H9 (cell line): Measurements from ENCODE around the gene SCN4A. TPM values are rescaled to one million over a fixed set of nuclear protein-coding genes. Genes with fewer than 3 reads are reported as not detected.
"Not testable (repeated sequence)": the region's sequence is repeated elsewhere in the genome, so short reads cannot be mapped to it uniquely, and the experiment has no call there.

Source experiments
- DNase-seq: peaks from one replicate; pipeline ENCODE4 v3.0.0-alpha.2; 2017
- H2AFZ ChIP-seq: one replicate; pipeline ENCODE4 v1.6.1; 2013; ENCODE audit warnings: mild to moderate bottlenecking, low read length, control low read depth, moderate library complexity
- H2AK5ac ChIP-seq: 2 replicates; pipeline ENCODE4 v1.6.1; 2013; ENCODE audit warnings: low read length, control low read depth, mixed read lengths; ENCODE audit not compliant: insufficient read length
- H2BK120ac ChIP-seq: one replicate; pipeline ENCODE4 v1.6.1; 2013; ENCODE audit warnings: low read depth, mild to moderate bottlenecking, low read length, control low read depth, inconsistent platforms; ENCODE audit not compliant: poor library complexity, severe bottlenecking
- H2BK12ac ChIP-seq: 2 replicates; pipeline ENCODE4 v1.6.1; 2013; ENCODE audit warnings: low read length, control low read depth, mixed read lengths, low read depth; ENCODE audit not compliant: insufficient read length
- H2BK15ac ChIP-seq: 2 replicates; pipeline ENCODE4 v1.6.1; 2013; ENCODE audit warnings: low read depth, low read length, control low read depth
- H2BK20ac ChIP-seq: one replicate; pipeline ENCODE4 v1.6.1; 2013; ENCODE audit warnings: low read depth, mild to moderate bottlenecking, low read length, control low read depth, inconsistent platforms; ENCODE audit not compliant: poor library complexity, severe bottlenecking
- H2BK5ac ChIP-seq: 2 replicates; pipeline ENCODE4 v1.6.1; 2013; ENCODE audit warnings: low read length, control low read depth, mixed read lengths; ENCODE audit not compliant: insufficient read length
- H3K14ac ChIP-seq: 2 replicates; pipeline ENCODE4 v1.6.1; 2013; ENCODE audit warnings: low read length, control low read depth; ENCODE audit not compliant: insufficient read depth
- H3K18ac ChIP-seq: 2 replicates; pipeline ENCODE4 v1.6.1; 2013; ENCODE audit warnings: low read depth, mild to moderate bottlenecking, mixed read lengths, low read length, control low read depth; ENCODE audit not compliant: insufficient read length
- H3K23ac ChIP-seq: 2 replicates; pipeline ENCODE4 v1.6.1; 2013; ENCODE audit warnings: low read length, control low read depth, mixed read lengths, low read depth; ENCODE audit not compliant: insufficient read length
- H3K23me2 ChIP-seq: 2 replicates; pipeline ENCODE4 v1.6.1; 2013; ENCODE audit warnings: low read depth, mild to moderate bottlenecking, mixed read lengths, low read length, control low read depth; ENCODE audit not compliant: insufficient read length, poor library complexity, severe bottlenecking
- H3K27ac ChIP-seq: 2 replicates; pipeline ENCODE4 v1.5.1; 2013; ENCODE audit warnings: low read length, control low read depth, mixed read lengths, low read depth; ENCODE audit not compliant: insufficient read length
- H3K27me3 ChIP-seq: 2 replicates; pipeline ENCODE4 v1.6.1; 2013; ENCODE audit warnings: low read length, control low read depth, inconsistent platforms; ENCODE audit not compliant: insufficient read depth
- H3K4ac ChIP-seq: 2 replicates; pipeline ENCODE4 v1.6.1; 2013; ENCODE audit warnings: low read depth, mild to moderate bottlenecking, control low read depth, inconsistent platforms, low read length, moderate library complexity
- H3K4me1 ChIP-seq: 2 replicates; pipeline ENCODE4 v1.6.1; 2013; ENCODE audit warnings: low read length, control low read depth, inconsistent platforms; ENCODE audit not compliant: insufficient read depth
- H3K4me2 ChIP-seq: 2 replicates; pipeline ENCODE4 v1.6.1; 2013; ENCODE audit warnings: low read length, control low read depth, mixed read lengths; ENCODE audit not compliant: insufficient read length, insufficient read depth
- H3K56ac ChIP-seq: 2 replicates; pipeline ENCODE4 v1.6.1; 2013; ENCODE audit warnings: low read depth, mild to moderate bottlenecking, mixed read lengths, low read length, control low read depth; ENCODE audit not compliant: insufficient read length
- H3K79me1 ChIP-seq: 2 replicates; pipeline ENCODE4 v1.6.1; 2013; ENCODE audit warnings: low read depth, mild to moderate bottlenecking, moderate library complexity, low read length, control low read depth, inconsistent platforms; ENCODE audit not compliant: insufficient read depth, poor library complexity, severe bottlenecking
- H3K79me2 ChIP-seq: 2 replicates; pipeline ENCODE4 v1.6.1; 2013; ENCODE audit warnings: low read length, control low read depth, inconsistent platforms; ENCODE audit not compliant: insufficient read depth
- H3K9ac ChIP-seq: 2 replicates; pipeline ENCODE4 v1.6.1; 2013; ENCODE audit warnings: low read length, control low read depth, mixed read lengths; ENCODE audit not compliant: insufficient read length; ENCODE audit errors: extremely low read depth
- H3K9me3 ChIP-seq: one replicate; pipeline ENCODE4 v1.6.1; 2013; ENCODE audit warnings: low read depth, low read length, inconsistent platforms; ENCODE audit not compliant: control insufficient read depth
- H3T11ph ChIP-seq: one replicate; pipeline ENCODE4 v1.6.1; 2013; ENCODE audit warnings: mild to moderate bottlenecking, low read length, control low read depth, inconsistent platforms
- H4K20me1 ChIP-seq: one replicate; pipeline ENCODE4 v1.6.1; 2013; ENCODE audit not compliant: control insufficient read depth, insufficient read length, insufficient read depth
- H4K5ac ChIP-seq: 2 replicates; pipeline ENCODE4 v1.6.1; 2013; ENCODE audit warnings: low read depth, mild to moderate bottlenecking, mixed read lengths, low read length, control low read depth; ENCODE audit not compliant: insufficient read length
- H4K8ac ChIP-seq: replicated peaks from 2 replicates; pipeline ENCODE4 v1.6.1; 2013; ENCODE audit warnings: low read length, control low read depth, mixed read lengths, low read depth; ENCODE audit not compliant: insufficient read length
- H4K91ac ChIP-seq: 2 replicates; pipeline ENCODE4 v1.6.1; 2013; ENCODE audit warnings: low read depth, mild to moderate bottlenecking, moderate library complexity, mixed read lengths, low read length, control low read depth; ENCODE audit not compliant: insufficient read length
- H3K27ac Mint-ChIP-seq, 3 experiments: 2 replicates in 2 of 3; 3 replicates in 1 of 3; pipeline ENCODE4 v1.8.0; 2020 to 2021; ENCODE audit warnings: mixed read lengths in 3 of 3, mild to moderate bottlenecking in 1 of 3, moderate library complexity in 1 of 3
- H3K27me3 Mint-ChIP-seq: 2 replicates; pipeline ENCODE4 v1.8.0; 2021; ENCODE audit warnings: low read depth, mild to moderate bottlenecking, moderate library complexity, mixed read lengths
- H3K36me3 Mint-ChIP-seq, 3 experiments: 2 replicates in 2 of 3; 3 replicates in 1 of 3; pipeline ENCODE4 v1.8.0; 2020 to 2021; ENCODE audit warnings: low read depth in 3 of 3, mixed read lengths in 3 of 3; ENCODE audit not compliant: insufficient read depth in 1 of 3
- H3K4me1 Mint-ChIP-seq, 2 experiments: 2 replicates each; pipeline ENCODE4 v1.8.0; 2020; ENCODE audit warnings: mixed read lengths in 2 of 2
- H3K4me3 Mint-ChIP-seq, 2 experiments: 2 replicates in 1 of 2; 3 replicates in 1 of 2; pipeline ENCODE4 v1.8.0; 2020 to 2021; ENCODE audit warnings: mild to moderate bottlenecking in 2 of 2, mixed read lengths in 2 of 2, moderate library complexity in 1 of 2
- H3K9me3 Mint-ChIP-seq, 2 experiments: 2 replicates in 1 of 2; 3 replicates in 1 of 2; pipeline ENCODE4 v1.8.0; 2020; ENCODE audit warnings: mild to moderate bottlenecking in 2 of 2, mixed read lengths in 2 of 2, moderate library complexity in 1 of 2
- CTCF ChIP-seq: fragments of 200-600 bp; sonication (generic); conservative IDR thresholded peaks from 3 replicates; pipeline ENCODE4 v1.8.0; 2021; ENCODE audit warnings: antibody characterized with exemption, mild to moderate bottlenecking
- whole genome bisulfite sequencing: extraction: QIAGEN DNeasy Blood & Tissue Kit; methylation state at CpG from one replicate; pipeline ENCODE4 v1.1.7; 2013; ENCODE audit warnings: missing lambda C conversion rate, low lambda C conversion rate, mixed read lengths; ENCODE audit not compliant: insufficient read length; ENCODE audit errors: extremely low coverage; 5-methylcytosine and 5-hydroxymethylcytosine counted together
- total RNA-seq: library from RNA; stranded (reverse); gene quantifications from 2 replicates; pipeline ENCODE4 v1.2.1, GENCODE V29; 2021

SCN4A gene
- total RNA-seq, 1 experiment from 2014 or later = 5.8 TPM

GRCh38 chr17:63907161-63907778 is 65.4 kb downstream of the SCN4A start:
- not testable (repeated sequence) for H3K27ac Mint-ChIP-seq, H3K14ac ChIP-seq, H4K5ac ChIP-seq, H4K20me1 ChIP-seq, H2BK120ac ChIP-seq, H3K36me3 Mint-ChIP-seq, H3K9me3 Mint-ChIP-seq, H3K27me3 ChIP-seq, H3K9ac ChIP-seq, H3K23me2 ChIP-seq, H4K91ac ChIP-seq, H3K18ac ChIP-seq, H3K56ac ChIP-seq, H3K79me2 ChIP-seq, H3K4me3 Mint-ChIP-seq, H3K79me1 ChIP-seq, H2AFZ ChIP-seq, H3K27me3 Mint-ChIP-seq, H4K8ac ChIP-seq, H3K9me3 ChIP-seq, H3T11ph ChIP-seq, H2BK20ac ChIP-seq, H3K4ac ChIP-seq, H3K4me1 ChIP-seq, H2BK12ac ChIP-seq, H3K23ac ChIP-seq, H2AK5ac ChIP-seq, H3K4me2 ChIP-seq, H3K27ac ChIP-seq, H2BK15ac ChIP-seq, H2BK5ac ChIP-seq
- H3K4me1 Mint-ChIP-seq = peaks cover 14 to 22% of the 10 kb centered on the region in 2 experiments
- WGBS = no CpG with 5 or more reads among the region's 12 CpGs
- DNase-seq = peak; percentile 62
- TF ChIP-seq CTCF = peak; percentile 63

DNA sequence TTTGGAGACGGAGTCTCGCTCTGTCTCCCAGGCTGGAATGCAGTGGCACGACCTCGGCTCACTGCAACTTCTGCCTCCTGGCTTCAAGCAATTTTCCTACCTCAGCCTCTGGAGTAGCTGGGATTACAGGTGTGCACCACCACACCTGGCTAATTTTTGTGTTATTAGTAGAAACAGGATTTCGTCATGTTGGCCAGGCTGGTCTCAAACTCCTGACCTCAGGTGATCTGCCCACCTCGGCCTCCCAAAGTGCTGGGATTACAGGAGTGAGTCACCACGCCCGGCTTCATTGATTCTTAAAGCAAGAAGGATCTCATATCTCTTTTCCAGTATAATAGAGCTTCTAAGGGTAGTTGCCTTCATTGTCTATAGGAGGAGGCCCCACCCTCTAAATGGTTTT is 67.9 kb downstream of the SCN4A start:
- not testable (repeated sequence) for H2BK12ac ChIP-seq, H3K18ac ChIP-seq, H3K27me3 ChIP-seq, H2AK5ac ChIP-seq, H3K14ac ChIP-seq, H3T11ph ChIP-seq, H3K23me2 ChIP-seq, H3K4ac ChIP-seq, H3K9ac ChIP-seq, H4K5ac ChIP-seq, H3K9me3 Mint-ChIP-seq, H3K27ac Mint-ChIP-seq, H3K4me1 Mint-ChIP-seq, DNase-seq, H2BK120ac ChIP-seq, H3K27ac ChIP-seq, H4K91ac ChIP-seq, H3K79me1 ChIP-seq, H3K4me1 ChIP-seq, H2AFZ ChIP-seq, H2BK15ac ChIP-seq, H3K56ac ChIP-seq, H3K36me3 Mint-ChIP-seq, H4K8ac ChIP-seq, H3K4me3 Mint-ChIP-seq, H3K9me3 ChIP-seq, H3K23ac ChIP-seq, H2BK20ac ChIP-seq, H3K4me2 ChIP-seq, H4K20me1 ChIP-seq, H3K79me2 ChIP-seq, H2BK5ac ChIP-seq
- no CpG with 5 or more reads among the region's 8 CpGs for WGBS
- peaks cover 12% of the 10 kb centered on the region for H3K27me3 Mint-ChIP-seq
